Activated naive CD4-positive, alpha-beta T cell treated with anti-CD3 and anti-CD28 coated beads, Interleukin-2, amount 50 U/mL, for 16 hours (primary cell): Measurements from ENCODE around the gene PARL.

Experiments
- DNase-seq: peaks from one replicate; pipeline ENCODE4 v3.0.0-alpha.2; 2020

The PARL gene

DNA sequence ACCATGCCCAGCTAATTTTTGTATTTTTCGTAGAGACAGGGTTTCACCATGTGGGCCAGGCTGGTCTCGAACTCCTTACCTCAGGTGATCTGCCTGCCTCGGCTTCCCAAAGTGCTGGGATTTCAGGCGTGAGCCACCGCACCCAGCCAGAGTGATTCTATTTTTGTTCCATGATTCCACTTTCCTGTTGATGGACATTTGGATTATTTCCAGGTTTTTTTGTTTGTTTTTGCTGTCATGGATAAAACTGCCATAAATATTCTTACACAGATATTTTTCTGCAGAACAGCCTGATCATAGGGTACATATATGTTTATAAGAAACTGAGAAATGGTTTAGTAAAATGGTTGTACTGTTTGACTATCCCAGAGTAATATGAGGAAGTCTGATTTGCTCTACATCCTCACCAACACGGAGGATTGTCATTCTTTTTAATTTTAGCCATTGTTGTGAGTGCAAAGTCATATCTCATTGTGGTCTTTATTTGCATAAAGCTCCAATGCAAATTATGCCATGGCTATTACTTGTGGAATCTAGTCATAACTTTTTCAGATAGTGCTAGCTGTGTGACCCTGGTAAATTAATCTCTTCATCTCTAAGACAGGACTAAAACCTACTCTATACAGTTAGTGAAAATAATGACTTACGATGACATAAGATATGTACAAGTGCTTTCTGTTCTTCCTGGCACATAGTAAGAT is 102.0 kb downstream of the PARL start:
- DNase-seq = no peak

DNA sequence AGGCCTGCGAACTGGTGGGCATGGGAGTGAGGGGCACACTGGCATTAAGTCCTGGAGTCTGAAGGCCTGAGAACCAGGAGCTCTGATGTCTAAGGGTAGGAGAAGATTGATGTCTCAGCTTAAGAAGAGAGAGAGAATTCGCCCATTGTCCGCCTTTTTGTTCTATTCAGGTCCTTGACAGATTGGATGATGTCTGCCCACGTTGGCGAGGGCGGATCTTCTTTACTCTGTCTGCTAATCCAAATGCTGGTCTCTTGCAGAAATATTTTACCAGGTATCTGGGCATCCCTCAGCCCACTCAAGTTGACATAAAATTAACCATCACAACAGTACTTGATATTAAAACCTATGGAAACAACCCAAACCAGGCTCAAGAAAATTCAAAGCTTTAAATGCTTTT is 103.4 kb downstream of the PARL start:
- DNase-seq = no peak

DNA sequence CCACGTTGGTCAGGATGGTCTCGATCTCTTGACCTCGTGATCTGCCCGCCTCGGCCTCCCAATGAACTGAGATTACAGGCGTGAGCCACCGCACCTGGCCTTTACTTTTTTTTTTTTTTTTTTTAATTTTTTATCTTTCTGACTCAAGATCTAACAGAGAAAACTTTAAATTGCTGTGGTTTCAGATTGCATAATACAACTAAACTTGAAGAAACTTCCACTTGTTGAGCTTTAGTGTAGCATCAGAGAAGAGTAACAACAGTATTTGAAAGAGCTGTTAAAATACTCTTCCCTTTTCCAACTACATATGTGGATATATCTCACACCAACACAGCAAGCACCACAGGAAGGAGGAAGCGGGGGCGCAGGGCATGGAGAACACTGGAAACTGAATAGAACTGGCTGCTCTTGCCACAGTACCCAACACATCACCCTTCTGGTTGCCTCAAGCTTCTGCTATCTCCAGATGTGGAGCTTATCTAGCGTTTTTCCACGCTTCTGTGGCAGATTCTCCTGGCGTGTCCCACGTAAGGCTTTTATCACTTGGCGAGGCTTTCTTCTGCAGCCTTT is 104.7 kb downstream of the PARL start:
- DNase-seq = no peak
